MM.1S (cell line): Measurements from ENCODE around the gene TCF3.
A peak's percentile ranks its signal among the peaks of the same experiment; 100 is the strongest.

ENCODE experiments used
- DNase-seq: peaks from one replicate; pipeline ENCODE4 v3.0.0-alpha.2; 2015
- H2AFZ ChIP-seq: fragments of 300-600 bp; sonication (generic); 2 replicates; pipeline ENCODE4 v1.6.0; 2016; ENCODE audit warnings: antibody characterized with exemption, low read length
- H3F3A ChIP-seq: fragments of 300-600 bp; sonication (generic); 2 replicates; pipeline ENCODE4 v1.6.1; 2016; ENCODE audit warnings: mild to moderate bottlenecking, antibody characterized with exemption, low read length, moderate library complexity, mixed read lengths; ENCODE audit not compliant: insufficient read depth
- H3K27ac ChIP-seq: fragments of 300-600 bp; sonication (generic); 2 replicates; pipeline ENCODE4 v1.5.1; 2016; ENCODE audit warnings: mild to moderate bottlenecking, low read length
- H3K27me3 ChIP-seq: fragments of 300-600 bp; sonication (generic); replicated peaks from 2 replicates; pipeline ENCODE4 v1.6.0; 2016; ENCODE audit warnings: low read length; ENCODE audit not compliant: insufficient read depth
- H3K36me3 ChIP-seq: fragments of 300-600 bp; sonication (generic); replicated peaks from 2 replicates; pipeline ENCODE4 v1.6.1; 2016; ENCODE audit warnings: mild to moderate bottlenecking, low read length, mixed read lengths; ENCODE audit not compliant: insufficient read depth
- H3K4me1 ChIP-seq: fragments of 300-600 bp; sonication (generic); 2 replicates; pipeline ENCODE4 v1.6.1; 2016; ENCODE audit warnings: low read length, mixed read lengths
- H3K4me2 ChIP-seq: fragments of 300-600 bp; sonication (generic); 2 replicates; pipeline ENCODE4 v1.6.0; 2016; ENCODE audit warnings: low read depth, low read length
- H3K4me3 ChIP-seq: fragments of 300-600 bp; sonication (generic); 2 replicates; pipeline ENCODE4 v1.5.1; 2016; ENCODE audit warnings: low read length, mixed read lengths
- H3K79me2 ChIP-seq: fragments of 300-600 bp; sonication (generic); 2 replicates; pipeline ENCODE4 v1.6.1; 2016; ENCODE audit warnings: mixed run types, low read length, mixed read lengths
- H3K9ac ChIP-seq: fragments of 300-600 bp; sonication (generic); 2 replicates; pipeline ENCODE4 v1.6.1; 2016; ENCODE audit warnings: low read length, mixed read lengths
- H3K9me2 ChIP-seq: fragments of 300-600 bp; sonication (generic); replicated peaks from 2 replicates; pipeline ENCODE4 v1.6.1; 2016; ENCODE audit warnings: mild to moderate bottlenecking, low read length, mixed read lengths; ENCODE audit not compliant: insufficient read depth
- H3K9me3 ChIP-seq: fragments of 300-600 bp; sonication (generic); replicated peaks from 2 replicates; pipeline ENCODE4 v1.6.1; 2016; ENCODE audit warnings: mild to moderate bottlenecking, low read length, mixed read lengths; ENCODE audit not compliant: insufficient read depth
- H4K20me1 ChIP-seq: fragments of 300-600 bp; sonication (generic); 2 replicates; pipeline ENCODE4 v1.6.1; 2016; ENCODE audit warnings: mild to moderate bottlenecking, low read length, moderate library complexity, mixed read lengths; ENCODE audit not compliant: insufficient read depth
- EZH2 ChIP-seq: fragments of 300-600 bp; sonication (generic); optimal IDR thresholded peaks from 2 replicates; pipeline ENCODE3; 2017; ENCODE audit warnings: low read depth, mild to moderate bottlenecking, antibody characterized with exemption, low read length, mixed read lengths
- EZH2phosphoT487 ChIP-seq: fragments of 300-600 bp; sonication (generic); IDR thresholded peaks from 2 replicates; pipeline ENCODE4 v1.6.1; 2018; ENCODE audit warnings: antibody characterized with exemption, low read length
- TF ChIP-seq, protein P1 (sequence below): fragments of 300-600 bp; sonication (generic); IDR thresholded peaks from 2 replicates; pipeline ENCODE4 v1.5.1; 2016; ENCODE audit warnings: antibody characterized with exemption, low read length, mixed read lengths

The TCF3 gene

DNA sequence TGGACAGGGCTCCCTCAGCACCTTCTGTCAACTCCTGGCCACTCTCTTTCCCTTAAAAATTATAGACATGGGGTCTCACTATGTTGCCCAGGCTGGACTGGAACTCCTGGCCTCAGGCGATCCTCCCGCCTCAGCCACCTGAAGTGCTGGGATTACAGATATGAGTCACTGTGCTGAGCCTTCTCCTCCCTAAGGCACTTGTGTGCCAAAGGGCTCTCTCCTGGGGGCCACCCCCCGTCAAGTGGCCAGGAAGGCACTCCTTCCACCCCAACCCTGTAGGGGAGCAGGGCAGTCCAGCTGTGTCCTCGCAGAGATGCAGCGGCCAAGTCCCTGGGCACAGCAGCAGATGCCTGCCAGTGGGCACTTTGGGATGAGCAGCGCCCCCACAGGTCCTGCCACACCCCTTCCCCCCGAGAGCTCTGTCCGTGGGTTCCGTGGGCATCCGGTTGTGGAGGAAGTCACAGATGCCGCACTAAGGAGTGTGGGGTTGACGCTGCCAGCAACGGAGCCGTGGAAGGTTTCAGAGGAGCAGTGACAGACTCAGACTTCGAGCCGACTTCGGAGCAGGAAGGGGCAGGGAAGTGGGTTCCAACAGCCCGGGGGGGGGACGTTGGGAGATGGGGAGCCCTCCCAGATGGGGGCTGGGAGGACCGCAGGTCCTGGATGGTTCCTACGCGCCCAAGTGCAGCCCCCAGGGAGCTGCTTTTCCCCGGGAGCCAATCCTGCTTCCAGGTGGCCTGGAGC is 43.9 kb downstream of the TCF3 start:
- no peak for DNase-seq
- Histone ChIP-seq H3K9me3 (no peaks in the 10 kb centered on the region), H3K27ac (no peak overlapping the region), H3K27me3 (no peaks in the 10 kb centered on the region), H2AFZ (no peak overlapping the region), H3K4me2 (no peak overlapping the region), H3K9ac (no peak overlapping the region), H4K20me1 (no peaks in the 10 kb centered on the region), H3K4me1 (peaks cover 8% of the 10 kb centered on the region; the same call in 1 of the 2 replicates), H3K4me3 (no peak overlapping the region), H3F3A (peaks cover 56% of the 10 kb centered on the region), H3K9me2 (no peaks in the 10 kb centered on the region), H3K36me3 (peaks cover 10% of the 10 kb centered on the region), H3K79me2 (peaks cover 24% of the 10 kb centered on the region)
- TF ChIP-seq, protein P1, sequence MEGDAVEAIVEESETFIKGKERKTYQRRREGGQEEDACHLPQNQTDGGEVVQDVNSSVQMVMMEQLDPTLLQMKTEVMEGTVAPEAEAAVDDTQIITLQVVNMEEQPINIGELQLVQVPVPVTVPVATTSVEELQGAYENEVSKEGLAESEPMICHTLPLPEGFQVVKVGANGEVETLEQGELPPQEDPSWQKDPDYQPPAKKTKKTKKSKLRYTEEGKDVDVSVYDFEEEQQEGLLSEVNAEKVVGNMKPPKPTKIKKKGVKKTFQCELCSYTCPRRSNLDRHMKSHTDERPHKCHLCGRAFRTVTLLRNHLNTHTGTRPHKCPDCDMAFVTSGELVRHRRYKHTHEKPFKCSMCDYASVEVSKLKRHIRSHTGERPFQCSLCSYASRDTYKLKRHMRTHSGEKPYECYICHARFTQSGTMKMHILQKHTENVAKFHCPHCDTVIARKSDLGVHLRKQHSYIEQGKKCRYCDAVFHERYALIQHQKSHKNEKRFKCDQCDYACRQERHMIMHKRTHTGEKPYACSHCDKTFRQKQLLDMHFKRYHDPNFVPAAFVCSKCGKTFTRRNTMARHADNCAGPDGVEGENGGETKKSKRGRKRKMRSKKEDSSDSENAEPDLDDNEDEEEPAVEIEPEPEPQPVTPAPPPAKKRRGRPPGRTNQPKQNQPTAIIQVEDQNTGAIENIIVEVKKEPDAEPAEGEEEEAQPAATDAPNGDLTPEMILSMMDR = no peak
- TF ChIP-seq EZH2phosphoT487 (no peak), EZH2 (no peak)

DNA sequence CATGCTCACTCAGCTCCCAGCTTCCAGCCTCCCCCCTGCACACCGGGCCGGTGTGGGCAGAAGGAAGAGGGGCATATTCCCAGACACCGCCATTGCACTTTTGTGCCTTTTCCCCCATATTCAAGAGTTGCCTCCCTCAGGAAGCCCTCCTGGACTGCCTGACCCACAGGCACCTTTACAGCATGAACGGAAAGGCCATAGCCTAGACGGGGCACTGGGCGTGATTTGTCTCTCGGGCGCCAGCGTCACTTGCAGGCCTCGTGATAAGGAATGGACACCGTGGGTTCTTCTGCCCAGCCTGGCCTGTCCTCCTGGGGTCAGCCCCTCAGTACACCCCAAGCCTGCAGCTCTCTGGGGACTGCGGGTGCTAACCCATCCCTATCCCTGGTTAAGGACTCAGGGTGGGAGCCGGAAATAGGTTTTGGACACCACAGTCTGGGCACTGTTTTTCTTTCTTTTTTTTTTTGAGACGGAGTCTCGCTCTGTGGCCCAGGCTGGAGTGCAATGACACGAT is 46.2 kb downstream of the TCF3 start:
- DNase-seq = no peak
- H4K20me1 ChIP-seq = no peaks in the 10 kb centered on the region; the same call in 1 of the 2 replicates
- TF ChIP-seq EZH2phosphoT487 = no peak
- TF ChIP-seq EZH2 = no peak
- TF ChIP-seq, protein P1 = no peak
- H3K4me3 ChIP-seq = peak overlapping the region; percentile 91
- peaks cover 52% of the 10 kb centered on the region for H3F3A ChIP-seq
- H2AFZ ChIP-seq = peak overlapping the region; percentile 68
- H3K4me2 ChIP-seq = peak overlapping the region; percentile 97
- H3K27me3 ChIP-seq = no peaks in the 10 kb centered on the region
- no peaks in the 10 kb centered on the region for H3K9me3 ChIP-seq
- peaks cover 3% of the 10 kb centered on the region for H3K36me3 ChIP-seq
- peak overlapping the region; percentile 77; the same call in 1 of the 2 replicates for H3K27ac ChIP-seq
- H3K9ac ChIP-seq = peak overlapping the region; percentile 86
- H3K79me2 ChIP-seq = peaks cover 41% of the 10 kb centered on the region
- no peaks in the 10 kb centered on the region for H3K9me2 ChIP-seq
- H3K4me1 ChIP-seq = peaks cover 8% of the 10 kb centered on the region; the same call in 1 of the 2 replicates

DNA sequence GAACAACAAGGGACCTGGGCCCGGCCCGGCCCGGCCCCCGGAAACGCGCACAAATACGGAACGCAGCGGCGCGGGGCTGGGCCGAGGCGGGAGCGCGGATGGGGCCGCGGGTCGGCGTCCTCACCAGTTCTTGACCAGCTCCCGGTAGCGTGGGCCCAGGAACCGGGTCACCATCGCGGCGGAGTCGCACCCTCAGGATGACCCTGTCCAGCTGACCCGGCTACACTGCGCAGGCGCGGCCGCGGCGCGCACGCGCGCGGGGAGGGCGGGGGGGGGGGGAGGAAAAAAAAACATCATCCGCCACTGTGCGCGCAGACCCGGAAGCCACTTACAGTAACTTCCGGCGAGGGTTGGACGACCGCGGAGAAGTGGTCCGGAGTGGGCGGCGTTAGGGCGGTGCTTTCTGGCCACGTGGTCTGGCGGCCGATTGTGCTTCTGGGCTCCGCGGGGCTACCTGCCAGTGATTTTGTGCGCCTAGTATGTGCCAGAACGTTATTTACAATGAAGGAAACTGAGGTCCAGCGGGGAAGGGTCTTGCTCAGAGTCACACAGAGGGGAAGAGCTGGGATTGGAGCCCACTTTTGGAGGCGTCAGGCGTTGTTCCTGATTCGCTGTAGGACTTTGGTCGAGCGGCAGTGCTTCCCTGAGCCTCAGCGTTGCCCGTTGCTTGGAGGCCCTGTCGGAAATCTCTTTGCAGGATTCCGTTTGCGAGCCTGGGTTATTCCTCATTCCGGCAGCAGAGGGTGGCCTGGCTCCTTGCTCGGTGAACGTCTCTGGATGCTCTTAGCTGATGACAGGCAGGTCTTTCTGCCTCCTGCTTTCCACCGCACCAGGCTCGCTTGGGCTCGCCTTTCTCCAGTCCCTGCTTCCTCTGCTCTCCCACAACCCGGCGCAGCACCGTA is 46.9 kb downstream of the TCF3 start, which contains the start of gene UQCR11:
Gene UQCR11 (minus strand): TSS at position 227 of the 902 bp plus-strand sequence. CDS start 53 bp downstream, at position 174.
- H3K27ac ChIP-seq = peak within 1 kb of the TSS; percentile 77
- no peaks in the 10 kb centered on the region for H3K9me3 ChIP-seq
- no peaks in the 10 kb centered on the region for H3K9me2 ChIP-seq
- peak; percentile 99 for DNase-seq
- peaks cover 45% of the 10 kb centered on the region for H3F3A ChIP-seq
- H2AFZ ChIP-seq = peak within 1 kb of the TSS; percentile 74
- H4K20me1 ChIP-seq = no peaks in the 10 kb centered on the region; the same call in 1 of the 2 replicates
- peaks cover 8% of the 10 kb centered on the region; the same call in 1 of the 2 replicates for H3K4me1 ChIP-seq
- H3K36me3 ChIP-seq = no peaks in the 10 kb centered on the region; the same call in 1 of the 2 replicates
- peak within 1 kb of the TSS; percentile 97 for H3K4me2 ChIP-seq
- H3K79me2 ChIP-seq = peaks cover 46% of the 10 kb centered on the region
- peak within 1 kb of the TSS; percentile 91 for H3K4me3 ChIP-seq
- H3K27me3 ChIP-seq = no peaks in the 10 kb centered on the region
- H3K9ac ChIP-seq = peak within 1 kb of the TSS; percentile 86
- TF ChIP-seq, protein P1 = peak; percentile 68
- TF ChIP-seq EZH2 (no peak), EZH2phosphoT487 (no peak)
